HG02852 (cell line): ENCODE results near the gene VANGL2.

ENCODE experiments used
- ATAC-seq: cut with Tn5 transposase; IDR thresholded peaks from one replicate; pipeline ENCODE4 v1.9.1; 2021; ENCODE audit warnings: mild to moderate bottlenecking, moderate library complexity; ENCODE audit not compliant: unreplicated experiment

VANGL2 gene

DNA sequence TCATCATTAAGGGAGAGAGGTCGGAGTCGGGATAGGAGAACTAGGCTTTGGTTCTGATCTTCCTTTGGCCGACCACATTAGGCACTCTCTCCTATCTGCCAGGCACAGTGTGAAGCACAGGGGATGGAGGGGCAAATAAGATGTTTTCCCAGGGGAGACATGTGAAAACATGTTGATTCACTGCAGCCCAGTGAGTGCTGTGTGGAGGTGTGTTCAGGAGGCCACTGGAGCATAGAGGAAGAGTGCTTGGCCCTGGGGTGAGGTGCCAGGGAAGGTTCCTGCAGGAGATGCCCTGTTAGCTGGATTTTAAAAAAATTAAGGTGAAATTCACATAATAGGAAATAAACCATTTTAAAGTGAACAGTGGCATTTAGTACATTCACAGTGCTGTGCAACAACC lies 3.7 kb downstream of the VANGL2 start:
- ATAC-seq = no peak

DNA sequence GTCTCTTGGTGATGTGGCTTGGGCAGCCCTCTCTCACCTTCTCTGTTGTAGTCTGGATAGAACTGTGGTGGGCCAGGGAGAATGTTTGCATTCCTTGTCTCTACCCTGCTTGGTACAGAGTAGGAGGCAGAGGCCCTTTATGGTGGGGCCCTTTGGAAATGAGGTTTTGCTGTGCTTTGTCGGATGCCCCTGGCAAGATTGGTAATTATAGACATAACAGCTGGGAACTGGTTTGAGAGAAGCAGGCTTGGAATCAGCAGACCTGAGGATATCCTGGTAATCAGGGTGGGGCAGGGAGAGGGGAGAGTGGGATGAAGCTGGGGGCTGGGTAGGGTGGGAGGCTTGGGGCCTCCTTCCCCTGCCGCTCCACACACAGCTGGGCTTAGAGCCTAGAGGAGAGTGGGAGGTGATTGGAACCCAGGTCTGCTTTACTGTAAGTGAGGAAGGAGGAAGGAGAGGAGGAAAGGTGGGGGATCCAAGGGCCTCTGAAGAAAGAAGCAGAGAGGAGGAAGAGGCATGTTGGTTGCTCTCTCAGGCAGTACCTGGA lies 5.0 kb downstream of the VANGL2 start:
- no peak for ATAC-seq

DNA sequence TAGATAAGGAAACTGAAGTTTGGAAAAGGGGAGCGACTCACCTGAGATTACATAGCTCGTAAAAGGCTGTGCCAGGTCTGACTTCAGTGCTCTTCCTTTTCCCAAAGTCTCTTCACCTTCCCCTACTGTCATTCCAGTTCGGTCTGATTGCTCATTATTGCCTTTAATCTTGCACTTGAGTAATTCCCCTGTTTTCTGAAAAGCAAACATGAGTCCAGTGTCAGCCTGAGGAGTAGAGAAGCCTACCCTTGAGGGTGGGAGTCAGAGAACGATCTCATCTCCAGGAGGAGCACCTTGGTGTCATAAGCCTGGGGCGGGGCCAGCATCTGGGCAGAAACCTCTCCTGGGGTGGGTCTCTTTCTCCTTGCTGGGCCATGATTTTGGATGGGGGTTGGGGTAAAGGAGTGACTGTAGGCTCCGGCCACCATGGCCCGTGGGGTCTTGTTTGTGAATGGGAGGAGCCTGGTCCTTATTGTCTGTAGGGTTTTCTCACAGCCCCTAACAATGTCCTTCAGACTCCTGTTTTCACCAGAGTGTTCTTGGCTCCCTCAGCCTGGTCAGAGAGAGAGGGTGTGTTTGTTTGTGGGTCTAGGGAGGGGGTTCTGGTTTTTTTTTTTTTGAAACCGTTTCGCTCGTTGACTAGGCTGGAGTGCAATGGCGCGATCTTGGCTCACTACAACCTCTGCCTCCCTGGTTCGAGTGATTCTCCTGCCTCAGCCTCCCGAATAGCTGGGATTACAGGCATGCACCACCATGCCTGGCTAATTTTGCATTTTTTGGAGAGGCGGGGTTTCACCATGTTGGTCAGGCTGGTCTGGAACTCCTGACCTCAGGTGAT lies 6.0 kb downstream of the VANGL2 start:
- no peak for ATAC-seq

DNA sequence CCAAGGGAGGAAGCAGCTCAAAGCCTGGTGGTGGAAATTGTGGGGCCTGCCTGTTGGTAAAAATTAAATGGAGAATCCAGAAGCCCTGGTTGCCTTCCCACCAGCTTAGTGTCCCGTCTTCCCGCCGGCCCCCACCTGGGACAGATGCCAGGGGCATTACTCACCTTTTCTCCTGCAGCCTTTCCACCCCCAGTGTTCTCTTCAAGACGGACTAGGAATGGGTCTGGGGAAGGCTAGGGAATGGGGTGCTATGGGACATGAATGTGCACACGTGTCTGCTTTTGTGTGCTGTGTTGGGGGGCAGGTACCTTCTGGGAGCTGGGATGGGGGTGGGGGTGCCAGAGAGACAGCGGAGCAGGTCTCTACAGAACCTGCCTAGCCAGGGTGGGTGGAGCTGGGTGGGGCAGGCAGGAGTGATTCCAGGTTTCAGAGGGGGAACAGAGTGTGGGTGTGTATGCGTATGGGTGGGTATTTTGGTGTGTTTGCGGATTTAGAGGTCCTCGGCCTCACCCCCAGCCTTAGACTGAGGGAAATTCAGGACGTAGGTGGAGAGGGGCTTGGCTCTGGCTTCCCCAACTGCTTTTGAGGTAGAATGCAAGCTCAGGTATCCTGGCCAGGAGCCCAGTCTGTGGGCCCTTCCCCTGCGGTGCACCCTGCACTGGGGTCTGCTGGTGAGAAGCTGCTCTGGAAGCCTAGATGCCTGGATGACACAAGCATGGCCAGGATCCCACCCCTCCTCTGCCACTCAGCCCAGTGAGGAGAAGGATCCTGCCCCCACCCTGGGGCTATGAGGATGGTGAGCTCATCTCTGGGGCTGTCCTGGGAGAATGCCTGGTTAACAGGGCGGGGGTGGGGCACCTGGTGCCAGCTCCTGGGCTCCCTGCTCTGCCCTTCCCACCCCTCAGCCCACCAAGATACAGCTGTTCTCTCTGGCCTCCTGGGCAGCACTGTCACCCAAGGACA lies 7.8 kb downstream of the VANGL2 start:
- ATAC-seq = no peak

DNA sequence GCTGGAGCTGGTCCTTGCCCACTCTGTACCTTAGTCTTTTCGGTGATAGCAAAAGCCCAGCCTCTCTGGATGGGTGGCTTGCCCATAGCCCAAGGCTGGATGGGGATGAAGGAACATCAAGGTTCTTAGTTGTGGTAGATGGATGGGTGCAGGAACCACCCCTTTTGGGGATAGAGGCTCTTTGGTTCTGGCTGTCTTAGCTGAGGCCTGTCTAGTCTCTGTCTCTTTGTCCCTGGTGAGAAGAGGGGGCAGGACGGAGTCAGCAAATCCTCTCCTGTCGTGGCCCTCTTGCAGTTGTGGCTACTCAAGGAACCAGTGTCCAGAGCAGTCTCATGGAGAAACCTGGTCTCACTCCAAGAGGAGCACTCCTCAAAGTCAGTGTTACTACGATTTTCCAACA lies 8.5 kb downstream of the VANGL2 start:
- no peak for ATAC-seq

DNA sequence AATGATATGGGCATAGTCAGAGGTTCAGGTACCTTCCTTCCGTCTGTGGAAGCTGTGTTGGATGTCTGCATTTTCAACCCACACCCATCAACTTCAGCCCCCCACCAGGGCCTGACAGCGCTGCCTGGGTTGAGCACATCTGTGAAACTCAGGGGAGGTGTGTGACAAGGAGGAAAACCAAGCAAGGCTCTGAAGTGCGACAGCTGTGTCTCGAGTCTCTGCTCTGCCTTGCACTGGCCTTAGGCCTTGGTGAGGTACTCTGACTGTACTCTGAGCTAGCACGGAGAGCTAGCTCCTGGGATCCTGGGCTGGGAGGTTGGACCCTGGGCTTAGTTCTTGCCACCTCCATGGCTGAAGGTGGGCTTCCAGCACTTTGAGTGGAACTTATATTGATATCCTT lies 9.1 kb downstream of the VANGL2 start:
- ATAC-seq = no peak

DNA sequence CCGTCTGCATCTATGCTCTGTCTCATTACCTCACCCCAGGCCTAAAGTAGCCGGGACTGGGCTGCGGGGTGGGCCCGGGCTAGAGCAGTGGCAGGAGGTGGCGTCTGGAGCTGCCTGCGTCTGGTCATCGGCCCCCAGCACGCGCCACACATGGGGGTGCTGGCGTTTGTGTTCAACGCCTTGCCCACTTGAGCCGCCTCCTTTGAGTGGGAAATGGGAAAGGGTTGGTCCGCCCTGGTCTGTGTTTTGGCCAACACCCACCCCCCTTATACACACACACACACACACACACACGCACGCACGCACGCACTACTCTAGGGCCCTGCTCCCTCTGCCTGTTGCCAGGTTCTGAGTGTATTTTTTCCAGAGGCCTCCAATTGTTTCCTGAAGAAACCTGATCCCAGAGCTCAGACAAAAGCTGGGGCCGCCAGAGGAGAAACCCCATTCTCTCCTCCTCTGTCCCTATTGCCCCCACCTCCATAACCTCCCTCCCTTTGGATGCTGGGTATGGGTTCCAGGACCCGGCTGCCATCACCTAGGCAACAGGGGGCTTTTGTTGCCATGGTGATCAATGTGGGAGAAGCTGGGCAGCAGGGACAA lies 10.1 kb downstream of the VANGL2 start:
- no peak for ATAC-seq

DNA sequence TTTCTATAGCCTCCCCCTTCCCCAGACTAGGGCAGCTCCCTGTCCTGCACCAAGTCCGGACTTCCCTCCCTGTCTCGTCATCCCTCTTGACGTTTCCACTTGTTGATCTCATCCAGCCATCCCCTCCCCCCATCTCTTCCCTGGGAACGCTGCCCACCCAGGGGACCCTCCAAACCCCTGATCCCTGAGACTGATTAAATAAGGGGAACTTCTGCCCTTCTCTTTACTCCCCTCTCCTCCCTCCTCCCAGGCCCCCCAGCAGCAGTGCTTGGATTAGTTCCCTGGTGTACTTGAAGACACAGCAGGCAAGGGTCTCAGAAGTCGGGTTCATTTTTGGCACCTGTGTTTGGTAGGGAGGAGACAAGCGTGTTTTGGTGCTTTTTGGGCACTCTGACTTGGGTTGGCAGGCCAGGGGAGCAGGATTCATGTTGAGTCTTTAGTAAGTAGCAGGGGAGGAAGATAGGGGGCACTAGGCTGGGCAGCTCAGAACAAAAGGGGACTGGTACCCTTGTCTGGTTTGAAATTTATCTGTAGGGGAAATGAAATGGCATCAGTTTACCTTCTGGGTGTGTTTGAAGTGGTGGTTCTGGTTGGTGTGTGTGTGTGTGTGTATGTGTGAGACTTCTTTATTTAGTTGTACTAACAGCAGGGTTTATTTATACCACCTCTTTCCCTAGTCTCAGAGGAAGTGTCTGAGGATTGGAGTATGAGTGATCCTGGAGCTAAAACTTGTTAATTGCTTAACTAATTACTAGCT lies 11.1 kb downstream of the VANGL2 start:
- no peak for ATAC-seq

DNA sequence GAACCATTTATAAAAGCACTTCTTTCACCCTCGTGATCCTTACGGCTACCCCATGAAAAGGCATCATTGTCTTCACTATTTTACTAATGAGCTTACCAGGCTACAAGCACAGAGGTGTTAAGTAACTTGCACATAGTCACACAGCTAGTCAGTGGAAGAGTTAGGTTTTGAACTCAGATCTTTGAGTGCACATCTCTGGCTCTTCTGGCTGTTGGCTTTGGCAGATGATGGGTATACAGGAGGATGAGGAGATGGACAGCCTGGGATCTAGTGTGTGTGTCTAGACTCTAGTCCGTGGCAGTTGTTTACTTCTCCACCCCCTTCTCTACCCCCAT lies 11.6 kb downstream of the VANGL2 start:
- no peak for ATAC-seq

DNA sequence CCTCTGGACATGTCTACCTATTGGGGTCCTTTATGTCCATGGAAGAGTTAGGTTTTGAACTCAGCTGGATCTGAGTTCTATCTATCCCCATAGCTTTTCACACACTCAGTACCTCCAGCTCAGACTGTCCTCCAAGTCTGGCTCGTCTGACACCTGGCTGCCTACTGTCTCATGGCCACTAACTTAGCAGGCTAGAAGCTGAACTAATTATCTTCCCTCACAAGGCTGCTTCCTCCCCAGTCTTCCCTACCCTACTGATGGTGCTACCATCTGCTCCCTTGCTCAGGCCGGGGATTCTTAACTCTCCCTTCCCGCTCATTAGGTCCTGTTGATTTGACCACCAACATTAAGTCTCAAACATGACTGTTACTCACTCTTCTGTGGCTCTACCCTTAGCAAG lies 13.4 kb downstream of the VANGL2 start:
- no peak for ATAC-seq

DNA sequence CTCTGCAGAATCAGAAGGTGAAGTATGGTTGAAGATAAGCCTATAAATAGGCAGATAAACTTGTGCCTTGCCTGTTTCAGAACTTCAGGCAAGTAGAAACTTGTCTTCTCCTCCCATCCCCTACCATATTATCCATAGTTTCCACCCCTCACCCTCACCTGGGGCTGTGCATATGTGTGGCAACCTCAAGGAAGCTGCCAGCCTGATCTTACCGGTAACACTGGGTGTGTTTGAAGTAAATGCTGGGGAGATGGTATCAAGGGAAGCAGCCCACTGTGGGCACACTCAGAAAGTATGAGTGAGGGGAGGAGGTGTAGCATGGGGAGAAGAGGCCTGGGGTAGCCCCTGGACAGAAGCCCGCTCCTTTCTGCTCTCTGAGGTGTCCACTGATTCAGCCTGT lies 14.5 kb downstream of the VANGL2 start:
- no peak for ATAC-seq

DNA sequence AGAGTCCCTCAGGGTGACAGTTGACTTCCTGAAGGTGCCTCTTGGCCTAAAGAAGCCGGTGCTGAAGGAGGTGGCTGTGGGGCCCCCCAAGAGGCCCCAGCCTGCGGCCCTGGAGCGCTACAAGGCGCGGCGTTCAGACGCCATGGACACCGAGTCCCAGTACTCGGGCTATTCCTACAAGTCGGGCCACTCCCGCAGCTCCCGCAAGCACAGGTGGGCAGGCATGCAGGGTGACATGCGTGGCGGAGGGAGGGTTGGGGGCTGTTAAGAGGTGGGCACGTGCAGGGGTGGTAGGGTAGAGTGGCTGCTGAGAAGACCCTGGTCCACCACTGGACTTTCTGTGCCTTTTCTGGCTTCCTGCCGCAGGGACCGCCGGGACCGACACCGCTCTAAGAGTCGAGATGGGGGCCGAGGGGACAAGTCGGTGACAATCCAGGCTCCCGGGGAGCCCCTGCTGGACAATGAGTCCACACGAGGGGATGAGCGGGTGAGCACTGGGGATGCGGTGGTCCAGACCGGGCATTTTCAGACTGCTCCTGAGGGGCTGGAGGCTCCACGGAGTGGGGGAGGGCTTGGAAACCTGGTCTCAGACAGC lies 15.4 kb downstream of the VANGL2 start:
- no peak for ATAC-seq

DNA sequence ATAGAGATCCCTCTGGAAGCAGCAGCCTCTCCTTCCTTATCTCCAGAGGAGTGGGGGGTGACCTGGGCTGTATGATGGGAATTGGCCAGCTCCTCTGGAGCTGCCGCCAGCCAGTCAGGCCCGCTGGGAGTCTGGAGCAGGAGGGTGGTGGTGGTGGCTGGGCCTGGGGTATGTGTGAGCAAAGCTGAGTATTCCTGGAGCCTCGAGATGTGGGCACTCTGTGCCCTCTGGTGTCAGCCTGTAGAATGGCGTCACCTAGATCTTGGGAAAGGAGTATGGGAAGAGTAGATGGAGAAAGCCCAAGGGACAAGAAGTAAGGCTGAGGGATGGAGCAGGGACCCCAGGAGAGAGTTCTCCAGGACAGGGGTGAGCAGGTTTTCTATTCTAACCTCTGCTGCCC lies 16.0 kb downstream of the VANGL2 start:
- no peak for ATAC-seq

DNA sequence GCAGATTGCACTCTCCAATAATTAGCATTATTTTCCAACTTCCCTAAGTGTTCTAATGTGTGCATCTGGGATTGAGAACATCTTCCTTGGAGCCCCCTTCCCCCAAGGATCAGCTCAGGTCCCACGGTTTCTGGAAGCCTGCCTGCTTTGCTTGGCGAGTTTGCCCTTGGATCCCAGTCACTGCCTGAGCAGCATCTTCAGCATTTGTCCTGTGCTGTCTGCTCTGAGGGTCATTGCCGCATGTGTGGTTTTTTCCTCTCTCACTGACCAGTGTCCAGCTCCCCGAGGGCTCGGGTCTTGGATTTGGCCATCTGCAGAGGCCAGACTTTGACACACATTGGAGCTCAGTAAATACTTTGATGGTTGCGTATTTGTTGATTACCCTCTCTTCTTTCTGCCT lies 18.1 kb downstream of the VANGL2 start:
- no peak for ATAC-seq

DNA sequence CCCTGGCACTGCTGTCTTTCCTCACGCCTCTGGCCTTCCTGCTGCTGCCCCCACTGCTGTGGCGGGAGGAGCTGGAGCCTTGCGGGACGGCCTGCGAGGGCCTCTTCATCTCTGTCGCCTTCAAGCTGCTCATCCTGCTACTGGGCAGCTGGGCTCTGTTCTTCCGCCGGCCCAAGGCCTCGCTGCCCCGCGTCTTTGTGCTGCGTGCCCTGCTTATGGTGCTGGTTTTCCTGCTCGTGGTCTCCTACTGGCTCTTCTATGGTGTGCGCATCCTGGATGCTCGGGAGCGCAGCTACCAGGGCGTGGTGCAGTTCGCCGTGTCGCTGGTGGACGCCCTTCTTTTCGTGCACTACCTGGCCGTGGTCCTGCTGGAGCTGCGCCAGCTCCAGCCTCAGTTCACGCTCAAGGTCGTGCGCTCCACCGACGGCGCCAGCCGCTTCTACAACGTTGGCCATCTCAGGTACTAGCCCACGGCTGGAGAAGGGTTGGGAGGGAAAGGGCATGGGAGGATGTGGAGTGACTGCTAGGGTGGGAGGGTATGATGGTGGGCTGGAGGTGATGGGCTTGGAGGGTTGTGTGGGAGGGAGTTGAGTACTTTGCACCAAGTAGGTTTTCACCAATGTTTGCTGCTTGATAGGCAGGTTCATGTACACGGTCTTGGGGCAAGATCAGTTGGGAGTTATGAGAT lies 18.9 kb downstream of the VANGL2 start:
- ATAC-seq = no peak

DNA sequence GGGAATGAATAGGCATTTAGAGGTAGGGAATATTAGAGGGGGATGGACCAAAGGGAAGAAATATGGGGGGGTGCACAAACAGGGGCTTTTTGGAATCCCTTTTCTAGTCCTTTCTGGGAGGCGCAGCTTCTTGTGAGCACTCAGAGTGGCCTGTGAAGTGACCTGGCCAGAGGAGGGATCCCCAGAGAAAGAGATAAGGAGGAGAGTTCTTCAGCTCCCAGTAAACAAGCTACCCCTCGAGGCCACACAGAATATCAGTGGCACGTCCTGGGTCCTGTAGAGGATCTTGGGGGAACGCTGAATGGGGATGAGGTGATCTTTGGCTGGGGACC lies 19.4 kb downstream of the VANGL2 start:
- ATAC-seq = no peak

DNA sequence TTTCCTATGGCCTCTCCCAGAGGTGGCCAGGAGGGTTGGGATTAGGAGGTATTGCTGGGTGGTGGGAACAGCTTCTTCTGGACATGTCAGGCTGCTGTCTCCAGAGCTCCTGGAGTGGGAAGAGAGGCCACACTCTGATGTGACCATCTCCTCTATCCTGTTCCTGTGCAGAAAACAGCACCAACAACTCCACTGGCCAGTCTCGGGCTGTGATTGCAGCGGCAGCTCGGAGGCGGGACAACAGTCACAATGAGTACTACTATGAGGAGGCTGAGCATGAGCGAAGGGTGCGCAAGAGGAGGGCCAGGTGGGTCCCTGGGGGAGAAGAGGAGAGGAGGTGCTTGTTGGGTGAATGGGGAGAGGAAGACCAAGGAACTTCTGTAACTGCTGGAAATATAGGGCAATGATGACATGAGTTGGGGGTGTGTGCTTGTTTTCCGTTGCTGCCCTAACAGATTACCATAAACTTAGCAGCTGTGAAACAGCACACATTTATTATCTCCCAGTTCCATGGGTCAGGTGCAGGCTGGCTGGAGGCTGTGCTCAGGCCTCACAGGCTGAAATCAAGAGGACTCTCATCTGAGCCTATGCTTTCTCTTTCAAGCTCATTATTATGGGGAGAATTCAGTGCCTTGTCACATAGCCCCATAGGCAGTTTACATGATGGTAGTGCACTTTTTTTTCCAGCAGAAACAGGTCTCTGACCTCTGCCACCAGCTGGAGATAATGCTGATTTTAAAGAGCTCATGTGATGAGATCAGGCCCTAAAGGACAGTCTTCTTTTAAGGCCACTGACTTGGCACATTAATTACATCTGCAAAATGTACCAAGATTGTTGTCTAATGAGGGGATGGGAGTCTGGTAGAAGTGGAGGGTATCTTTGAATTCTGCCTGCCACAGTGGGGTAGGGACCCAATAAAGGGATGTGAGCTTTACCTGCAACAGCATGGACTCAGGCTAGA lies 20.8 kb downstream of the VANGL2 start:
- ATAC-seq = no peak

DNA sequence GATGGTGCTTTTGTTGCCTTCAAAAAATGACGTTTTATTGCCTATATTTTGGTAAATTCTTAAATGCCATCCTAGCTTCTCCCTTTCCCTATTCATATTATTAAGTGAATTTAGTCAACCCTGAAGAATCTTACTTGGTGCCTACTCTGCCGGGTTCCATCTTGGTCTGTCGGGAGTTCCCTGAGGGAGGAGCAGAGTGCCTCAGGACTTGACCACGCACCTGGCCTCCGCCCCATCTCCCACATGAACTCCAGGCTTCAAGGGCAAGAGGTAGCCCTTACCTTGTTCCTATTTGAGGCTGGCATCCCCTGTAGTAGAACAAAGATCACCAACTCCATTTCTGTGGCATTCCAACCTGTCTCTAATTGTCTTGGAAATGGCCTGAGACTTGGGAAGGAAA lies 21.5 kb downstream of the VANGL2 start:
- no peak for ATAC-seq

DNA sequence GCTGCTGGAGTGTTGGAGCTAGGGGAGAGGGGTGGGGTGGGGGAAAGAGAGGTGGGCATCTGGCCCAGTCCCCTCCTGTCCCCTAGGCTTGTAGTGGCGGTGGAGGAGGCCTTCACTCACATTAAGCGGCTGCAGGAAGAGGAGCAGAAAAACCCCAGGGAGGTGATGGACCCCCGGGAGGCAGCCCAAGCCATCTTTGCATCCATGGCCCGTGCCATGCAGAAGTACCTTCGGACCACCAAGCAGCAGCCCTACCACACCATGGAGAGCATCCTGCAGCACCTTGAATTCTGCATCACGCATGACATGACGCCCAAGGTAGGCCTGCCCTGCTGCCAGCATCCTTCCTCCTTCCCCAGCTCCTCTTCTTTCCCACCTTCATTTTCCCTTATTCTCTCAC lies 23.6 kb downstream of the VANGL2 start:
- no peak for ATAC-seq
